HG02852 (cell line): ENCODE measurements around the gene OR7A5.
"Not testable (repeated sequence)": the region's sequence is repeated elsewhere in the genome, so short reads cannot be mapped to it uniquely, and the experiment has no call there.

Experiments
- ATAC-seq: cut with Tn5 transposase; IDR thresholded peaks from one replicate; pipeline ENCODE4 v1.9.1; 2021; ENCODE audit warnings: mild to moderate bottlenecking, moderate library complexity; ENCODE audit not compliant: unreplicated experiment

Gene OR7A5

GRCh38 chr19:14785102-14785793 is 49.7 kb downstream of the OR7A5 start:
- ATAC-seq = peak; percentile 41

- peak; percentile 75 for ATAC-seq
Measured at GRCh38 chr19:14784730-14785101, 50.3 kb downstream of the OR7A5 start.

GRCh38 chr19:14783410-14783998 is 51.5 kb downstream of the OR7A5 start:
- not testable (repeated sequence) for ATAC-seq

GRCh38 chr19:14782626-14783409 is 52.2 kb downstream of the OR7A5 start:
- ATAC-seq = no peak

GRCh38 chr19:14781713-14782536 is 53.1 kb downstream of the OR7A5 start:
- ATAC-seq = not testable (repeated sequence)

- ATAC-seq = not testable (repeated sequence)
Measured at GRCh38 chr19:14780622-14781225, 54.3 kb downstream of the OR7A5 start.

- ATAC-seq = no peak
Measured at GRCh38 chr19:14779151-14779550, 55.8 kb downstream of the OR7A5 start.

- not testable (repeated sequence) for ATAC-seq
Measured at GRCh38 chr19:14778110-14778845, 56.7 kb downstream of the OR7A5 start, which contains the start of gene ADGRE2. TSS of gene ADGRE2 (minus strand) at chr19:14778560. CDS start at chr19:14776756, 1,804 bp downstream.

GRCh38 chr19:14777645-14778044 is 57.3 kb downstream of the OR7A5 start:
- not testable (repeated sequence) for ATAC-seq
